OCI-LY3 (cell line): ENCODE data around the gene MUC20.
"Not testable (repeated sequence)": the region's sequence is repeated elsewhere in the genome, so short reads cannot be mapped to it uniquely, and the experiment has no call there.

Experiments
- H2AFZ ChIP-seq: fragments of 200-600, 300-600 bp; shearing (Covaris generic); 2 replicates; pipeline ENCODE4 v1.6.0; 2014; ENCODE audit warnings: antibody characterized with exemption, low read depth, low read length
- H3K27ac ChIP-seq: fragments of 200-600, 300-600 bp; sonication (generic); 2 replicates; pipeline ENCODE4 v1.5.1; 2014; ENCODE audit warnings: mild to moderate bottlenecking, low read length, moderate library complexity, mixed read lengths
- H3K27me3 ChIP-seq: fragments of 200-600, 300-600 bp; sonication (generic); 2 replicates; pipeline ENCODE4 v1.6.1; 2014; ENCODE audit warnings: low read depth, low read length, mixed read lengths
- H3K36me3 ChIP-seq: fragments of 200-600, 300-600 bp; sonication (generic); replicated peaks from 2 replicates; pipeline ENCODE3; 2014; ENCODE audit warnings: low read depth, low read length, mixed read lengths
- H3K4me1 ChIP-seq: fragments of 300-600, 200-600 bp; sonication (generic); 2 replicates; pipeline ENCODE4 v1.6.1; 2014; ENCODE audit warnings: low read length, mixed read lengths
- H3K4me2 ChIP-seq: fragments of 200-600, 300-600 bp; sonication (generic); 2 replicates; pipeline ENCODE4 v1.6.1; 2014; ENCODE audit warnings: low read length, mixed read lengths
- H3K4me3 ChIP-seq: fragments of 300-600, 200-600 bp; sonication (generic); 2 replicates; pipeline ENCODE4 v1.5.1; 2014; ENCODE audit warnings: antibody characterized with exemption, mild to moderate bottlenecking, low read length, moderate library complexity
- H3K79me2 ChIP-seq: fragments of 300-600, 200-600 bp; shearing (Covaris generic); 2 replicates; pipeline ENCODE4 v1.6.1; 2014; ENCODE audit warnings: mild to moderate bottlenecking, low read length, mixed read lengths
- H3K9ac ChIP-seq: fragments of 300-600, 200-600 bp; shearing (Covaris generic); 2 replicates; pipeline ENCODE4 v1.6.0; 2014; ENCODE audit warnings: mild to moderate bottlenecking, low read length, moderate library complexity
- H3K9me3 ChIP-seq: fragments of 200-600, 300-600 bp; shearing (Covaris generic); 2 replicates; pipeline ENCODE4 v1.6.1; 2014; ENCODE audit warnings: low read length, mixed read lengths; ENCODE audit not compliant: insufficient read depth
- H4K20me1 ChIP-seq: fragments of 200-600, 300-600 bp; sonication (generic); 2 replicates; pipeline ENCODE4 v1.6.1; 2016; ENCODE audit warnings: low read length, mixed read lengths; ENCODE audit not compliant: insufficient read depth
- CTCF ChIP-seq: fragments of 200-600, 300-600 bp; sonication (generic); IDR thresholded peaks from 2 replicates; pipeline ENCODE4 v1.5.1; 2014; ENCODE audit warnings: antibody characterized with exemption, low read length, low read depth
- EZH2phosphoT487 ChIP-seq: fragments of 200-600 bp; shearing (Covaris generic); IDR thresholded peaks from 2 replicates; pipeline ENCODE4 v1.6.1; 2018; ENCODE audit warnings: antibody characterized with exemption, mixed run types, low read depth

MUC20 gene

GRCh38 chr3:195711813-195712534, 8.8 kb upstream of the MUC20 start:
- H3K4me1 ChIP-seq, result peaks cover 31% of the 10 kb centered on the region
- H4K20me1 ChIP-seq, result no peaks in the 10 kb centered on the region

GRCh38 chr3:195712535-195712910, 8.3 kb upstream of the MUC20 start:
- H4K20me1 ChIP-seq, H3K9me3 ChIP-seq, H3K79me2 ChIP-seq, H2AFZ ChIP-seq, H3K36me3 ChIP-seq, H3K4me2 ChIP-seq, H3K9ac ChIP-seq, H3K27me3 ChIP-seq, H3K27ac ChIP-seq, H3K4me3 ChIP-seq: not testable (repeated sequence)
- H3K4me1 ChIP-seq, result peaks cover 32% of the 10 kb centered on the region

More at GRCh38 chr3:195711813-195712534, 8.8 kb upstream of the MUC20 start:
- no peaks in the 10 kb centered on the region for H3K27me3 ChIP-seq
- H3K36me3 ChIP-seq, result peaks cover 7% of the 10 kb centered on the region
- H3K4me3 ChIP-seq, result no peak overlapping the region
- H3K79me2 ChIP-seq, result no peaks in the 10 kb centered on the region
- no peak overlapping the region for H2AFZ ChIP-seq
- no peak overlapping the region for H3K4me2 ChIP-seq
- H3K27ac ChIP-seq, result no peak overlapping the region
- TF ChIP-seq CTCF, result no peak
- no peak for TF ChIP-seq EZH2phosphoT487
- peaks cover 5% of the 10 kb centered on the region; the same call in 1 of the 2 replicates for H3K9me3 ChIP-seq
- H3K9ac ChIP-seq, result no peak overlapping the region

- not testable (repeated sequence) for H3K79me2 ChIP-seq, H3K9me3 ChIP-seq, H3K4me3 ChIP-seq, H3K9ac ChIP-seq, H3K27me3 ChIP-seq, H2AFZ ChIP-seq, H3K4me2 ChIP-seq, H3K36me3 ChIP-seq, H4K20me1 ChIP-seq, H3K27ac ChIP-seq
- H3K4me1 ChIP-seq, result peaks cover 32% of the 10 kb centered on the region
These were observed 7.6 kb upstream of the MUC20 start for GRCh38 chr3:195713150-195713549.

- no peaks in the 10 kb centered on the region for H3K79me2 ChIP-seq
- peaks cover 5% of the 10 kb centered on the region; the same call in 1 of the 2 replicates for H3K9me3 ChIP-seq
- H3K4me3 ChIP-seq, result no peak overlapping the region
- H4K20me1 ChIP-seq, result no peaks in the 10 kb centered on the region
- no peak overlapping the region for H2AFZ ChIP-seq
- H3K27ac ChIP-seq, result no peak overlapping the region
- H3K4me2 ChIP-seq, result no peak overlapping the region
- no peak overlapping the region for H3K9ac ChIP-seq
- peaks cover 22% of the 10 kb centered on the region for H3K4me1 ChIP-seq
- TF ChIP-seq CTCF, result no peak
- TF ChIP-seq EZH2phosphoT487, result no peak
- H3K36me3 ChIP-seq, result peaks cover 7% of the 10 kb centered on the region
- peaks cover 7% of the 10 kb centered on the region; the same call in 1 of the 2 replicates for H3K27me3 ChIP-seq
These were observed 6.3 kb upstream of the MUC20 start for GRCh38 chr3:195714380-195715011.

GRCh38 chr3:195715134-195715533, 5.6 kb upstream of the MUC20 start:
- Histone ChIP-seq H3K4me1 (peaks cover 16% of the 10 kb centered on the region), H3K9ac (no peak overlapping the region), H4K20me1 (no peaks in the 10 kb centered on the region), H3K4me2 (no peak overlapping the region), H2AFZ (no peak overlapping the region), H3K27me3 (peaks cover 9% of the 10 kb centered on the region; the same call in 1 of the 2 replicates), H3K9me3 (peaks cover 5% of the 10 kb centered on the region; the same call in 1 of the 2 replicates), H3K36me3 (peaks cover 7% of the 10 kb centered on the region), H3K79me2 (no peaks in the 10 kb centered on the region), H3K4me3 (no peak overlapping the region), H3K27ac (no peak overlapping the region)
- TF ChIP-seq CTCF (no peak), EZH2phosphoT487 (no peak)
